ENCODE results near the gene C17orf78.
A peak's percentile ranks its signal among the peaks of the same experiment; 100 is the strongest.

- TF ChIP-seq CEBPB (IDR thresholded peaks at IDR 0.05; ENCODE audit: low read depth, low read length), result no peak
- TF ChIP-seq EP300 (IDR thresholded peaks at IDR 0.05; ENCODE audit: borderline replicate concordance in 1 of 2, low read depth in 2 of 2, low read length in 2 of 2), result no peak
- no peak for TF ChIP-seq POLR2A (IDR thresholded peaks at IDR 0.05; ENCODE audit: control extremely low read depth in 1 of 2, low read depth in 2 of 2, low read length in 2 of 2)
- TF ChIP-seq CTCF (IDR thresholded peaks at IDR 0.05; ENCODE audit: control extremely low read depth in 1 of 3, insufficient read depth in 1 of 3, low read depth in 1 of 3, low read length in 3 of 3), result peak in 1 of 3 experiments; percentile 11; a peak in 1 of 4 replicates
- TF ChIP-seq SP2 (IDR thresholded peaks at IDR 0.05; ENCODE audit: low read length), result no peak
- no peak for TF ChIP-seq MAX (IDR thresholded peaks at IDR 0.05)
- TF ChIP-seq POLR2AphosphoS5 (IDR thresholded peaks at IDR 0.05; ENCODE audit: low read depth, low read length), result no peak
Observed at GRCh38 chr17:37413875-37414519, 38.2 kb downstream of the C17orf78 start.

Data from H1 (cell line).